ENCODE data around the gene ZCWPW1. TPM values are rescaled to one million over a fixed set of nuclear protein-coding genes. Genes with fewer than 3 reads are reported as not detected.

The ZCWPW1 gene
- total RNA-seq, 2 donors from 2014 or later: 5.5 to 34.6 TPM

DNA sequence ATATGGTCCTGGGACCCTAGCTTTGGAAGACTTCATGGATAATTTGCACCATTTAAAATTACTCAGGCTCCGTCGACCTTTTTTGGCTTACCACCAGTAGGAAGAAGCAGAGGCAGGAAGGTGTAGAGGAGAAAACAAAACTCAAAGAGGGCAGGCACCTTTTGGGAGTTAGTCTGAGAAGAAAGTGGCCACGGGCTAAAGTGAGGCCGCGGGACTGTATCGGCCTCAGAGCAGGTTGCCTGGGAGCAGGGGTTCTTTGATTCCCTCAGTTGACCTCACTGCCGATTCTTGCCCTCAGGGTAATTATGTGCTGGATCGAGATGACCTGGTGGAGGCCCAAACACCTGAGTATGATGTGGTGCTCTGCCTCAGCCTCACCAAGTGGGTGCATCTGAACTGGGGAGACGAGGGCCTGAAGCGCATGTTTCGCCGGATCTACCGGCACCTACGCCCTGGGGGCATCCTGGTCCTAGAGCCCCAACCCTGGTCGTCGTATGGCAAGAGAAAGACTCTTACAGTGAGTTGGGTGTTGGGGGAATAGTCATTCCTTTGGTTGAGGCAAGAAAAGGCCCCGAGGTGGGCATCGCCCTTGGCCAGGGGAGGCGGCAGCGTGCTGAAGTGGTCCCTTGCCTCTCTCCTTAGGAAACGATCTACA, 4.2 kb upstream of the ZCWPW1 start:
- H3K4me1 ChIP-seq (replicated peaks): peaks cover 29% of the 10 kb centered on the region
- intact Hi-C loops (cut with DNase I): no loop called here
- peak overlapping the region in 1 of 2 donors; percentile 35 for H3K27ac ChIP-seq
- TF ChIP-seq POLR2AphosphoS5 (IDR thresholded peaks at IDR 0.05) (no peak), POLR2A (IDR thresholded peaks at IDR 0.05) (no peak)
- TF ChIP-seq, protein P1, sequence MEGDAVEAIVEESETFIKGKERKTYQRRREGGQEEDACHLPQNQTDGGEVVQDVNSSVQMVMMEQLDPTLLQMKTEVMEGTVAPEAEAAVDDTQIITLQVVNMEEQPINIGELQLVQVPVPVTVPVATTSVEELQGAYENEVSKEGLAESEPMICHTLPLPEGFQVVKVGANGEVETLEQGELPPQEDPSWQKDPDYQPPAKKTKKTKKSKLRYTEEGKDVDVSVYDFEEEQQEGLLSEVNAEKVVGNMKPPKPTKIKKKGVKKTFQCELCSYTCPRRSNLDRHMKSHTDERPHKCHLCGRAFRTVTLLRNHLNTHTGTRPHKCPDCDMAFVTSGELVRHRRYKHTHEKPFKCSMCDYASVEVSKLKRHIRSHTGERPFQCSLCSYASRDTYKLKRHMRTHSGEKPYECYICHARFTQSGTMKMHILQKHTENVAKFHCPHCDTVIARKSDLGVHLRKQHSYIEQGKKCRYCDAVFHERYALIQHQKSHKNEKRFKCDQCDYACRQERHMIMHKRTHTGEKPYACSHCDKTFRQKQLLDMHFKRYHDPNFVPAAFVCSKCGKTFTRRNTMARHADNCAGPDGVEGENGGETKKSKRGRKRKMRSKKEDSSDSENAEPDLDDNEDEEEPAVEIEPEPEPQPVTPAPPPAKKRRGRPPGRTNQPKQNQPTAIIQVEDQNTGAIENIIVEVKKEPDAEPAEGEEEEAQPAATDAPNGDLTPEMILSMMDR (IDR thresholded peaks at IDR 0.05): no peak
- H3K36me3 ChIP-seq: peaks cover 5 to 7% of the 10 kb centered on the region in 2 donors
- no peaks in the 10 kb centered on the region for H3K9me3 ChIP-seq
- no peak overlapping the region for H3K4me3 ChIP-seq
- no peaks in the 10 kb centered on the region for H3K27me3 ChIP-seq (replicated peaks; ENCODE audit: insufficient read depth)
- 84% methylated on average over 21 of the region's 21 CpGs for WGBS
- DNase-seq (ENCODE audit: low spot score): no peak

DNA sequence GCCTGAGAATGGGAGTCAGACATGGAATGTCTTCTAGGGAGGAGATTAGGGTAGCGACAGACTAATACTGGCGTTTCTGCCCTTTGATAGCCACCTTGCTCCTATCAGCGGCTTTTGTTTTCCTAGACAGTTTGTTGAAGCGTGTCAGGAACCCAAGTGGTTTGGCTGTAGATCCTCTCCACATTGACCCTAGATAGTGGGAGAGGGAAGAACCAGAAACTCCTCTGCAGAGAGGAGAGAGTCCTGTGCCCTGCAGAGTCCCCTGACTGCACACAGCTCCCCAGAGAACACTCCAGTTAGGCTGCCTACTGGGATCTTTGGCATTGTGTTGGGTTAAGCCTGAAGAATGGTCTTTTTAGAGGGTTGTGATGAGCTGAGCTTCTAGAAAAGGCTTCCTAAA, 3.5 kb upstream of the ZCWPW1 start:
- no peak for DNase-seq (ENCODE audit: low spot score)
- H3K9me3 ChIP-seq: no peaks in the 10 kb centered on the region
- peak overlapping the region in 1 of 2 donors; percentile 35 for H3K27ac ChIP-seq
- H3K4me1 ChIP-seq (replicated peaks): peaks cover 29% of the 10 kb centered on the region
- H3K4me3 ChIP-seq: no peak overlapping the region
- intact Hi-C loops (cut with DNase I): no loop called here
- no peak for TF ChIP-seq POLR2AphosphoS5 (IDR thresholded peaks at IDR 0.05)
- TF ChIP-seq POLR2A (IDR thresholded peaks at IDR 0.05): no peak
- TF ChIP-seq, protein P1 (IDR thresholded peaks at IDR 0.05): no peak
- H3K36me3 ChIP-seq: peaks cover 5 to 7% of the 10 kb centered on the region in 2 donors
- H3K27me3 ChIP-seq (replicated peaks; ENCODE audit: insufficient read depth): no peaks in the 10 kb centered on the region
- WGBS: 77% methylated on average over 4 of the region's 4 CpGs

DNA sequence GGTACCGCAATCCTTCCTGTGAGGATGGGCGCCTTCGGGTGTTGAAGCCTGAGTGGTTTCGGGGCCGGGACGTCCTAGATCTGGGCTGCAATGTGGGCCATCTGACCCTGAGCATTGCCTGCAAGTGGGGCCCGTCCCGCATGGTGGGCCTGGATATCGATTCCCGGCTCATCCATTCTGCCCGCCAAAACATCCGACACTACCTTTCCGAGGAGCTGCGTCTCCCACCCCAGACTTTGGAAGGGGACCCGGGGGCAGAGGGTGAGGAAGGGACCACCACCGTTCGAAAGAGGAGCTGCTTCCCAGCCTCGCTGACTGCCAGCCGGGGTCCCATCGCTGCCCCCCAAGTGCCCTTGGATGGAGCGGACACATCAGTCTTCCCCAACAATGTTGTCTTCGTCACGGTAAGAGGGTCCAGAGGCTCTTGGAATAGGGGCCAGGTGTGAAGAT, 2.8 kb upstream of the ZCWPW1 start:
- intact Hi-C loops (cut with DNase I): no loop called here
- no peaks in the 10 kb centered on the region for H3K9me3 ChIP-seq
- WGBS: 87% methylated on average over 22 of the region's 23 CpGs
- peak overlapping the region in 1 of 2 donors; percentile 100 for H3K27ac ChIP-seq
- H3K4me3 ChIP-seq: no peak overlapping the region
- H3K4me1 ChIP-seq (replicated peaks): peaks cover 29% of the 10 kb centered on the region
- H3K27me3 ChIP-seq (replicated peaks; ENCODE audit: insufficient read depth): no peaks in the 10 kb centered on the region
- peaks cover 5 to 7% of the 10 kb centered on the region in 2 donors for H3K36me3 ChIP-seq
- no peak for DNase-seq (ENCODE audit: low spot score)
- no peak for TF ChIP-seq POLR2AphosphoS5 (IDR thresholded peaks at IDR 0.05)
- TF ChIP-seq, protein P1 (IDR thresholded peaks at IDR 0.05): no peak
- no peak for TF ChIP-seq POLR2A (IDR thresholded peaks at IDR 0.05)

DNA sequence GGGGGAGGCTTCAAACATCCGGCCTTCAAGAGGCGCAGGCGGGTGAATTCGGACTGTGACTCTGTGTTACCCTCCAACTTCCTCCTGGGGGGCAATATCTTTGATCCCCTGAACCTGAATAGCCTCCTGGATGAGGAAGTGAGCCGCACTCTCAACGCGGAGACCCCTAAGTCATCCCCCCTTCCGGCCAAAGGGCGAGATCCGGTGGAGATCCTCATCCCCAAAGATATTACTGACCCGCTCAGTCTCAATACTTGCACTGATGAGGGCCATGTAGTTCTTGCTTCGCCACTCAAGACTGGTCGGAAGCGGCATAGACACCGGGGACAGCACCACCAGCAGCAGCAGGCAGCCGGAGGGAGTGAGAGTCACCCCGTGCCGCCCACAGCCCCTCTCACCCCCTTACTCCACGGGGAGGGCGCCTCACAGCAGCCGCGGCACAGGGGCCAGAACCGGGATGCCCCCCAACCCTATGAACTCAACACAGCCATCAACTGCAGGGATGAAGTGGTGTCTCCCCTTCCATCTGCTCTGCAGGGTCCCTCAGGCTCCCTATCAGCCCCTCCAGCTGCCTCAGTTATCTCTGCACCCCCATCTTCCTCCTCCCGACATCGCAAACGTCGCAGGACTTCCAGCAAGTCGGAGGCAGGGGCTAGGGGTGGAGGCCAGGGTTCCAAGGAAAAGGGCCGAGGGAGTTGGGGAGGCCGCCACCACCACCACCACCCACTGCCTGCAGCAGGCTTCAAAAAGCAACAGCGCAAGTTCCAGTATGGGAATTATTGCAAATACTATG, 2.2 kb upstream of the ZCWPW1 start:
- peaks cover 29% of the 10 kb centered on the region for H3K4me1 ChIP-seq (replicated peaks)
- 16% methylated on average over 31 of the region's 31 CpGs for WGBS
- TF ChIP-seq POLR2AphosphoS5 (IDR thresholded peaks at IDR 0.05) (no peak), POLR2A (IDR thresholded peaks at IDR 0.05) (no peak)
- TF ChIP-seq, protein P1 (IDR thresholded peaks at IDR 0.05): no peak

More for the DNA sequence above, 2.2 kb upstream of the ZCWPW1 start:
- DNase-seq (ENCODE audit: low spot score): no peak
- peak overlapping the region; percentile 73 to 94 for H3K4me3 ChIP-seq
- H3K27me3 ChIP-seq (replicated peaks; ENCODE audit: insufficient read depth): no peaks in the 10 kb centered on the region
- intact Hi-C loops (cut with DNase I): no loop called here
- peaks cover 5 to 7% of the 10 kb centered on the region in 2 donors for H3K36me3 ChIP-seq
- H3K27ac ChIP-seq: peak overlapping the region; percentile 100
- H3K9me3 ChIP-seq: no peaks in the 10 kb centered on the region

All from prostate gland (tissue), 2 donors.